Measurements from ENCODE around the gene HEMK1.

HEMK1 gene

GRCh38 chr3:50537421-50538129 is 31.7 kb upstream of the HEMK1 start:
- H3K4me2 ChIP-seq: no peak overlapping the region
- peaks cover 0 to 29% (median 0%) of the 10 kb centered on the region in 11 experiments; a peak in 5 of 22 replicates for H4K20me1 ChIP-seq
- H3K27ac ChIP-seq: no peak overlapping the region
- peaks cover 0 to 23% (median 18%) of the 10 kb centered on the region in 10 experiments; a peak in 16 of 20 replicates for H3K4me1 ChIP-seq
- H3K4me3 ChIP-seq: no peak overlapping the region
- peaks cover 0 to 22% (median 7%) of the 10 kb centered on the region in 11 experiments; a peak in 7 of 22 replicates for H3K27me3 ChIP-seq
- H3K9me3 ChIP-seq (replicated peaks in 1 of 11): no peaks in the 10 kb centered on the region
- no peaks in the 10 kb centered on the region for H3K36me3 ChIP-seq
- TF ChIP-seq Cebpa-rat (IDR thresholded peaks at IDR 0.05): no peak
- H3K9ac ChIP-seq: no peak overlapping the region

- Histone ChIP-seq H3K27me3 (peaks cover 0 to 3% (median 0%) of the 10 kb centered on the region in 11 experiments; a peak in 2 of 22 replicates), H3K36me3 (no peaks in the 10 kb centered on the region), H4K20me1 (peaks cover 0 to 21% (median 0%) of the 10 kb centered on the region in 11 experiments; a peak in 3 of 22 replicates), H3K27ac (no peak overlapping the region), H3K9ac (no peak overlapping the region), H3K9me3 (replicated peaks in 1 of 11) (no peaks in the 10 kb centered on the region), H3K4me3 (no peak overlapping the region), H3K4me1 (peaks cover 6 to 16% (median 13%) of the 10 kb centered on the region in 10 experiments; a peak in 18 of 20 replicates), H3K4me2 (no peak overlapping the region)
- no peak for TF ChIP-seq Cebpa-rat (IDR thresholded peaks at IDR 0.05)
Measured at GRCh38 chr3:50539356-50540286, 29.7 kb upstream of the HEMK1 start.

- TF ChIP-seq Cebpa-rat (IDR thresholded peaks at IDR 0.05): no peak
- no peaks in the 10 kb centered on the region for H3K9me3 ChIP-seq (replicated peaks in 1 of 11)
Measured at GRCh38 chr3:50542177-50543034, 26.9 kb upstream of the HEMK1 start.

GRCh38 chr3:50545781-50546180 is 23.5 kb upstream of the HEMK1 start:
- H4K20me1 ChIP-seq: peaks cover 0 to 5% (median 0%) of the 10 kb centered on the region in 11 experiments; a peak in 4 of 22 replicates
- H3K4me1 ChIP-seq: peaks cover 6 to 16% (median 11%) of the 10 kb centered on the region in 10 experiments; a peak in 18 of 20 replicates
- H3K27me3 ChIP-seq: no peaks in the 10 kb centered on the region
- no peaks in the 10 kb centered on the region for H3K36me3 ChIP-seq
- no peak overlapping the region for H3K4me2 ChIP-seq
- no peak overlapping the region for H3K9ac ChIP-seq
- H3K27ac ChIP-seq: no peak overlapping the region
- no peak overlapping the region for H3K4me3 ChIP-seq
- H3K9me3 ChIP-seq (replicated peaks in 1 of 11): no peaks in the 10 kb centered on the region
- no peak for TF ChIP-seq Cebpa-rat (IDR thresholded peaks at IDR 0.05)

More at GRCh38 chr3:50542177-50543034, 26.9 kb upstream of the HEMK1 start:
- peaks cover 6 to 16% (median 11%) of the 10 kb centered on the region in 10 experiments; a peak in 18 of 20 replicates for H3K4me1 ChIP-seq
- H4K20me1 ChIP-seq: peaks cover 0 to 14% (median 0%) of the 10 kb centered on the region in 11 experiments; a peak in 3 of 22 replicates
- no peak overlapping the region for H3K4me2 ChIP-seq
- no peaks in the 10 kb centered on the region for H3K36me3 ChIP-seq
- H3K27ac ChIP-seq: no peak overlapping the region
- no peak overlapping the region for H3K4me3 ChIP-seq
- no peak overlapping the region for H3K9ac ChIP-seq
- H3K27me3 ChIP-seq: 0 out of 22 replicates have a peak, but pooled peaks cover 0 to 3% (median 0%) of the 10 kb centered on the region in 11 experiments

GRCh38 chr3:50549226-50549625 is 20.1 kb upstream of the HEMK1 start:
- H3K36me3 ChIP-seq: no peaks in the 10 kb centered on the region
- TF ChIP-seq Cebpa-rat (IDR thresholded peaks at IDR 0.05): no peak
- H3K9me3 ChIP-seq (replicated peaks in 1 of 11): no peaks in the 10 kb centered on the region
- peaks cover 0 to under 1% (median 0%) of the 10 kb centered on the region in 10 experiments; a peak in 4 of 20 replicates for H3K4me1 ChIP-seq
- H3K4me3 ChIP-seq: no peak overlapping the region
- H3K9ac ChIP-seq: peak overlapping the region in 3 of 11 experiments; percentile 13 to 44 (median 21); a peak in 1 of 22 replicates
- H3K27ac ChIP-seq: no peak overlapping the region
- no peaks in the 10 kb centered on the region for H3K27me3 ChIP-seq
- no peaks in the 10 kb centered on the region; a peak in 3 of 22 replicates for H4K20me1 ChIP-seq
- no peak overlapping the region for H3K4me2 ChIP-seq

GRCh38 chr3:50550079-50550736 is 19.1 kb upstream of the HEMK1 start:
- H4K20me1 ChIP-seq: no peaks in the 10 kb centered on the region; a peak in 3 of 22 replicates
- no peak overlapping the region for H3K4me3 ChIP-seq
- no peaks in the 10 kb centered on the region for H3K9me3 ChIP-seq (replicated peaks in 1 of 11)
- no peaks in the 10 kb centered on the region for H3K36me3 ChIP-seq
- H3K9ac ChIP-seq: peak overlapping the region in 1 of 11 experiments; percentile 4; a peak in 1 of 22 replicates
- H3K4me2 ChIP-seq: no peak overlapping the region
- no peaks in the 10 kb centered on the region for H3K27me3 ChIP-seq
- H3K4me1 ChIP-seq: peaks cover 0 to 4% (median 0%) of the 10 kb centered on the region in 10 experiments; a peak in 1 of 20 replicates
- no peak overlapping the region for H3K27ac ChIP-seq
- TF ChIP-seq Cebpa-rat (IDR thresholded peaks at IDR 0.05): no peak

- Histone ChIP-seq H3K4me2 (no peak overlapping the region), H3K27ac (no peak overlapping the region), H3K36me3 (no peaks in the 10 kb centered on the region), H3K4me3 (no peak overlapping the region), H3K27me3 (no peaks in the 10 kb centered on the region), H4K20me1 (peaks cover 0 to 5% (median 0%) of the 10 kb centered on the region in 11 experiments; a peak in 3 of 22 replicates), H3K9me3 (replicated peaks in 1 of 11) (no peaks in the 10 kb centered on the region), H3K4me1 (peaks cover 0 to 4% (median 0%) of the 10 kb centered on the region in 10 experiments; a peak in 1 of 20 replicates), H3K9ac (peak overlapping the region in 2 of 11 experiments; percentile 4 to 8; a peak in 2 of 22 replicates)
- TF ChIP-seq Cebpa-rat (IDR thresholded peaks at IDR 0.05): no peak
Measured at GRCh38 chr3:50551054-50551659, 18.2 kb upstream of the HEMK1 start.

All from BLaER1 treated with 17β-estradiol and CSF1 and Interleukin-3, amounts not matched to agents 10 nM and 100 nM (cell line).